ENCODE results near the gene TMIE. TPM values are rescaled to one million over a fixed set of nuclear protein-coding genes. Genes with fewer than 3 reads are reported as not detected.

TMIE gene
- total and polyA plus RNA-seq, 2 of the 4 experiments (the other 2 are of a cell fraction): 0.12 TPM; not detected in 1

DNA sequence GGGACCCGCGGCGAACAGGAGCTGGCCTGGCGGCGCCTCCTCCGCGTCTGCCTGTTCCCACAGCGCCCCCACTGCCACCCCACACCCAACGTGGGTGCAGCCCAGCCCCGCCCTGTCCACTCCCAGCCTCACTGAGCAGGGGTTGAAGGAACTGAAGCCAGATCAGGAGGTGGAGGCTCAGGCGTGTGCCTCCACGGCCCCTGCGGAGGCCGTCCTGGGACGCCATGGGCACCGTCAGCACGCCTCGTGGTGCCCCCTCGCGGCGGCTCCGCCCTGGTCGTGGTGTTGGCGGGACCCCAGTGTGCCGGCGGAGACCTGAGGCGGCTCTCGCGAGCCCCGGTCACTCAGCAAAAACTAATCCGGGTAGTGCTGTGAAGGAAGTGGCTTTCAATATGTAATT lies 55.5 kb downstream of the TMIE start:
- WGBS, 2 experiments (ENCODE audit: extremely low coverage in 2 of 2, insufficient read length in 1 of 2): 80% methylated on average over 3 of the region's 31 CpGs; no CpG with 5 or more reads in 1 of the 2 experiments
- H2BK5ac ChIP-seq (ENCODE audit: low read depth, low read length, poor library complexity, severe bottlenecking): no peak overlapping the region

More for the DNA sequence above, 55.5 kb downstream of the TMIE start:
- Histone ChIP-seq H4K91ac (ENCODE audit: insufficient read depth, low read depth, low read length) (no peak overlapping the region), H2AK9ac (replicated peaks; ENCODE audit: low read depth, low read length, poor library complexity) (no peak overlapping the region), H3K4ac (ENCODE audit: low read depth, low read length) (no peak overlapping the region), H3K27me3 (ENCODE audit: control insufficient read depth, insufficient read depth, low read length) (peaks cover 11% of the 10 kb centered on the region), H2AFZ (replicated peaks; ENCODE audit: low read length, poor library complexity) (no peak overlapping the region), H3K18ac (ENCODE audit: low read depth, low read length) (no peak overlapping the region), H3K36me3 (ENCODE audit: control insufficient read depth, insufficient read depth, low read length) (no peaks in the 10 kb centered on the region), H3K56ac (ENCODE audit: extremely low read depth, insufficient read depth, low read length) (no peak overlapping the region), H2BK120ac (ENCODE audit: low read depth, low read length) (no peak overlapping the region), H3K23ac (ENCODE audit: low read depth, low read length) (no peak overlapping the region), H2AK5ac (ENCODE audit: low read depth, low read length) (no peak overlapping the region), H4K5ac (ENCODE audit: low read depth, low read length) (no peak overlapping the region), H3K4me2 (ENCODE audit: low read depth, low read length) (no peak overlapping the region), H3K14ac (replicated peaks; ENCODE audit: low read depth, low read length) (no peak overlapping the region), H2BK15ac (ENCODE audit: low read depth, low read length) (no peak overlapping the region), H3K4me3 (ENCODE audit: insufficient read depth, low read depth, low read length) (no peak overlapping the region), H3K9me1 (ENCODE audit: insufficient read depth, low read length) (no peaks in the 10 kb centered on the region), H3K9me3 (ENCODE audit: control insufficient read depth, insufficient read depth, low read length) (no peaks in the 10 kb centered on the region), H4K8ac (ENCODE audit: low read depth in 2 of 2, low read length in 2 of 2) (no peak overlapping the region), H3K9ac (ENCODE audit: low read depth, low read length) (no peak overlapping the region), H3K79me1 (ENCODE audit: low read depth in 1 of 2, low read length in 2 of 2) (no peaks in the 10 kb centered on the region), H4K20me1 (ENCODE audit: insufficient read depth, low read length) (no peaks in the 10 kb centered on the region), H2BK20ac (ENCODE audit: low read depth, low read length) (no peak overlapping the region), H3K4me1 (ENCODE audit: control insufficient read depth, insufficient read depth, low read length) (no peaks in the 10 kb centered on the region), H3K27ac (ENCODE audit: insufficient read depth, low read length) (no peak overlapping the region)
- intact Hi-C loops (cut with micrococcal nuclease) (no loop called here), dilution Hi-C loops (cut with HindIII; ENCODE audit: low sequenced_read_pairs, unreplicated experiment) (no loop called here), in situ Hi-C loops (cut with MboI; ENCODE audit: low sequenced_read_pairs) (no loop called here)
- DNase-seq (no peak), ATAC-seq (ENCODE audit: low read depth) (no peak)
- ChIA-PET POLR2A (ENCODE audit: unreplicated experiment) (no interaction called here), CTCF (no interaction called here)
- TF ChIP-seq RFX5 (IDR thresholded peaks at IDR 0.05; ENCODE audit: low read depth, low read length): no peak
- TF ChIP-seq MAZ (IDR thresholded peaks at IDR 0.05; ENCODE audit: borderline replicate concordance, low read depth, low read length): no peak
- TF ChIP-seq, protein P1, sequence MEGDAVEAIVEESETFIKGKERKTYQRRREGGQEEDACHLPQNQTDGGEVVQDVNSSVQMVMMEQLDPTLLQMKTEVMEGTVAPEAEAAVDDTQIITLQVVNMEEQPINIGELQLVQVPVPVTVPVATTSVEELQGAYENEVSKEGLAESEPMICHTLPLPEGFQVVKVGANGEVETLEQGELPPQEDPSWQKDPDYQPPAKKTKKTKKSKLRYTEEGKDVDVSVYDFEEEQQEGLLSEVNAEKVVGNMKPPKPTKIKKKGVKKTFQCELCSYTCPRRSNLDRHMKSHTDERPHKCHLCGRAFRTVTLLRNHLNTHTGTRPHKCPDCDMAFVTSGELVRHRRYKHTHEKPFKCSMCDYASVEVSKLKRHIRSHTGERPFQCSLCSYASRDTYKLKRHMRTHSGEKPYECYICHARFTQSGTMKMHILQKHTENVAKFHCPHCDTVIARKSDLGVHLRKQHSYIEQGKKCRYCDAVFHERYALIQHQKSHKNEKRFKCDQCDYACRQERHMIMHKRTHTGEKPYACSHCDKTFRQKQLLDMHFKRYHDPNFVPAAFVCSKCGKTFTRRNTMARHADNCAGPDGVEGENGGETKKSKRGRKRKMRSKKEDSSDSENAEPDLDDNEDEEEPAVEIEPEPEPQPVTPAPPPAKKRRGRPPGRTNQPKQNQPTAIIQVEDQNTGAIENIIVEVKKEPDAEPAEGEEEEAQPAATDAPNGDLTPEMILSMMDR (conservative IDR thresholded peaks at IDR 0.05; ENCODE audit: low read depth, low read length): no peak
- no peak for TF ChIP-seq MXI1 (IDR thresholded peaks at IDR 0.05; ENCODE audit: borderline replicate concordance, low read depth, low read length)
- no peak for TF ChIP-seq RCOR1 (IDR thresholded peaks at IDR 0.05; ENCODE audit: insufficient replicate concordance, low read length)
- TF ChIP-seq FOS (IDR thresholded peaks at IDR 0.05; ENCODE audit: low read depth, low read length): no peak
- no TSS peak for BruUV-seq (replicated peaks)

Measured in IMR-90 (cell line).